Measurements from ENCODE around the gene ELOA2.
"Not testable (repeated sequence)": the region's sequence is repeated elsewhere in the genome, so short reads cannot be mapped to it uniquely, and the experiment has no call there.

Gene ELOA2

DNA sequence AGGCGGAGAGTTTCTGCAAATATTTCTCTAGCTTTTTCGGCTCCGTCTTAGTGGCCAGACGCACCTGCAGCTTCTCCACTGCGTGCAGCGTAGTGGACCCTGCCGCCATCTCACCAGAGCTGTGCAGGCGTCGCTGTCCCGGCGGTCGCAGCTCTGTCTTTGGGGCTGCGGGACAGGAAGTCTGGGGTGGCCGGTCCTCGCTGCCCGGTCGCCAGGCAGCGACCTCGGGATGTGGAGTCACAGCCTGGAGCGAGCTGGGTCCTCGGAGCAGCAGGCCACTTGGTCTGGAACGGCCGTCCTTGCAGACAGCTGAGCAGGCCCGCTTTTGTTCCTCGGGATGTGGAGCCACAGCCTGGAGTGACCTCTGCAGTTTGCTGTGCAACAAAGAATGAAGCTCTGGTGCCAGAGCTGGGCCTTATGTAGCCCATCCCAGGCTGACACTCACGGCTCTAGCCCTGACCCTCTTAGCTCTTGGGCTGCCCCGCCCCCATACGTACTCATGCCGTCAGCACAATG is at the start of gene ELOA2:
TSS of gene ELOA2 (minus strand) at position 466 of the 516 bp plus-strand sequence. CDS start at position 109, 357 bp downstream.
- FAIRE-seq (no peak), DNase-seq (ENCODE audit: insufficient read length, low spot score) (no peak)

DNA sequence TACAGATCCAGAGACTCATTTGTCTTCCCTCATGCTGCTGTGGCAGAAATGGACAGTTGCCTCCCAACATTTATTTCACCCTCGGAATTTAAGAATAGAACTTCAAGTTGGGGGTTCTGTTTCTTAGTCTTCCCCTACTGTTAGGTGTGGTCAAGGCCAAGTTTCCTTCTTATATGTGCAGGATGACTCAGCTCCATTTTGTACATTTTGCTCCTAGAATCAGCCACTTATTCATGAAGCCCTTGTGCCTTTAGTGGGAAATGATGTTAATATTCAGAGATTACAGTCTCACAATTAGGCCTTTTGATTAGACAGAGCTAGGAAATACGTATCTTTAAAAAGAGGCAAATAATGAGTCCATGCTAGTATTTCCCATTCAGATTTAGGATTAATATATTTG is 46.2 kb upstream of the ELOA2 start:
- no peak for FAIRE-seq

GRCh38 chr18:47080872-47081271 is 45.5 kb upstream of the ELOA2 start:
- no peak for FAIRE-seq
- no peak for DNase-seq (ENCODE audit: insufficient read length, low spot score)

More for the DNA sequence above, 46.2 kb upstream of the ELOA2 start:
- DNase-seq (ENCODE audit: insufficient read length, low spot score) = no peak

DNA sequence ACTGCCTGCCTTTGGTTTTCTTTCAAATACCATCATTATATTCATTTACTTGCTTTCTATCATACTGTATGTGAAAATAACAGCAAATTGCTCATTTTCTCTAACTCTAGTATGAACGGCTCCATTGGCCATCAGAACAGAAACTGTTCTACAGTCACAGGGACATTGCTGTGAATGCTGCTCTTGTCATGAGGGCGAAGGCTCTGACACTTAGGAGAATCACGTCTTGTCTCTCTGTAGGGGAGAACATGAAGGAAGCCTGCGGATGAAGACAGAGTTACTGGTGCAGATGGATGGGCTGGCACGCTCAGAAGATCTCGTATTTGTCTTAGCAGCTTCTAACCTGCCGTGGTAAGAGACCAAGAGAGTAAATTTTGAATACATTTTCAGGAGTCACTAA is 41.7 kb upstream of the ELOA2 start:
- FAIRE-seq (no peak), DNase-seq (ENCODE audit: insufficient read length, low spot score) (no peak)

DNA sequence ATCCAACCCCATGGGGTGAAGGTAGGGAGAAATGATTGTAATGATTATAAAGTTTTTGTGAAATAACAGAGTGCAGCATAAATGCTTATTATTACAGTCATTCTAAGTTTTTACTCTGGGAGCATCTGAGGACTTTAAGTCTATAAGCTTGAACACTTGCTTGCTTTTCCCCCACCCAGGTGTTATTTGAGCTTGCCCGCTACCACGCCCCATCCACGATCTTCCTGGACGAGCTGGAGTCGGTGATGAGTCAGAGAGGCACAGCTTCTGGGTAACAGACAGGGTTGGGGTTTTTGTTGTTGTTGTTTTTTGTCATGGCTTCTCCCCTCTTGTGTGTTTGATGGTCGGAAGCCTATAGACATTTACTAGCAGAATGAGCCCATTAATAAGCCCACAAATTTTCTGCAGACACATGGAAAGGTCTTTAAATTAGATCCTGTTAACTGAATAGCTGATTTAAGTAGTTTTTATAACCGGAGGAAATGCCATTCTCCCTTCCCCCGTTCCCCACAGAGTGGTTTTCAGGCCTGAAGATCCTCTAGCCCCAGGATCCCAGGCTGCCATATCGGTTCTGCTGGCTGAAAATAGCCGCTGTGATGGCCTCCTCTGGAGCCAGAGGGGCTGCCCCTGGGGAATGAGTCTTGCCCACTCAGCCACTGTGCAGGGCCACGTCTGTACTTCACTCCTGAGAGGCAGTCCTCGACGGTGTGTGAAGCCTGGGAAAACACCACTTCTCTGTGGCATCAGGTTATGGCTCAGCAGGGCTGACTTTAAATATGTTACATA is 39.9 kb upstream of the ELOA2 start:
- no peak for DNase-seq (ENCODE audit: insufficient read length, low spot score)
- no peak for FAIRE-seq

DNA sequence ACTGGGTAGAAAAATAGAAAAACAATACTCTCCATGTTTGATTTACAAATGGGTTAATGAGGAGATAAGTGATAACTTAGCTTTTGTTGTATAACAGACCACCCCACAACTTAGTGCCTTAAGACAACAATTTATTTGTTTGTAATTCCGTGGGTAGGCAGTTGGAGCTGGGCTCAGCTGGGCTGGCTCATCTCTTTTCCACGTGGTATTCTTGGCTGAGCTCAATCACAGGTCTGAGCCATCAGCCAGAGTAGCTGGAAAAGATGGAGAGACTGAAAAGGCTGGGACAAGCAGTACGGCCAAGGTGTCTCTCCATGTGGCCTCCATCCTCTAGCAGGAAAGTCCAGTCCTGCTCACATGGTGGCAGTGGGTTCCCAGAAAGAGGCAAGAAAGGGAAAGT is 32.2 kb upstream of the ELOA2 start:
- DNase-seq (ENCODE audit: insufficient read length, low spot score) (no peak), FAIRE-seq (no peak)

DNA sequence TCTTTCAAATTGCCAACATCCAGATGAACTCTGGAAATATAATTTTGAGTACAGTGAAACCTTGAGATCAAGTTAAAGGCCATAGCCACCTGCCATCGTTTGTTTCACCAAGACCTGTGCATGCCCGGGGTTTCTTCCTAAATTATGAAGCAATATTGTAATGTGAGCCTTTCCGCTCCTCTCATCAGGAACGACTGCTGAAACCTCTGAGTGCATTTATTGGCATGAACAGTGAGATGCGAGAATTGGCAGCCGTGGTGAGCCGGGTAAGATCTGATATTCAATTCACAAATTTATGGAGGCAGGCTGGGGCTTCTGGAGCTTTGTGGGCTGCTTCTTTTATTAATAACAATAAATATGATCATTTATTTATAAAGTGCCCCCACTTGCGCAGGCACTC is 27.7 kb upstream of the ELOA2 start:
- FAIRE-seq (no peak), DNase-seq (ENCODE audit: insufficient read length, low spot score) (no peak)

GRCh38 chr18:47062471-47062870 is 27.1 kb upstream of the ELOA2 start:
- FAIRE-seq (no peak), DNase-seq (ENCODE audit: insufficient read length, low spot score) (no peak)

GRCh38 chr18:47054369-47054768 is 18.9 kb upstream of the ELOA2 start:
- no peak for DNase-seq (ENCODE audit: insufficient read length, low spot score)
- FAIRE-seq = no peak

DNA sequence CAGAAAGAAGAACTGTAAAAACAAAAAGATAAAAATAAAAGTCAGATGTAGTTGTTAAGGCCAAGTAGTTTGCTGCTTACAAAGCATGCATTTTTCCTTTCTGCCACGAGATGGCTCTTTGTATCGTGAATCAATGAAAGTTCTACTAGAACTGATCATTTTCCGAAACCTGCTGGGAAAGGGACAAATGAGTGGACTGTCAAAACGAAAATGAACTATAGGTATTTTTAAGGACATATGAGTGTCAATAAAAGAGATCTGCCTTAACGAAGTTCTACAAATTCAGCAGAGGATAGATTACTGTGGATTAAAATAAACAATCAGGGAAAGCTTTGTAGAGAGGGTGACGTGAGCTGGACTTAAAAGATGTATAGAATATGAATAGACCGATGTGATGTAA is 15.0 kb upstream of the ELOA2 start:
- DNase-seq (ENCODE audit: insufficient read length, low spot score) (no peak), FAIRE-seq (peak; percentile 72)

DNA sequence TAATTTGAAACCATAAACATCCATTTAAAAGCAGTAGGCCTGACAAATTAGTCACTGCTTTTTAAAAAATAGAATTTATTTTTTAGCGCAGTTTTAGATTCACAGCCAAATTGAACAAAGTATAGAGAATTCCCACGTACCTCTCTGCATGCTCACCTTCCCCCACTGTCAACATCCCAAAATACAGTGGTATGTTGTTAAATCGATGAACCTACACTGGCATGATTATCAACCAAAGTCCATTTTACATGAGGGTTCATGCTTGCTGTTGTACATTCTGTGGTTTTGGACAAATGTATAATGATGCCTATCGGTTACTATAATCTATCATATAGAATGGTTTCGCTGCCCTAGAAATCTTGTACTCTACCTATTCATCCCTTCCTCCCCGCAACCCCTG is 5.6 kb upstream of the ELOA2 start:
- no peak for FAIRE-seq

GRCh38 chr18:47036927-47037578 is 1.6 kb upstream of the ELOA2 start:
- peak; percentile 53 for FAIRE-seq
- DNase-seq (ENCODE audit: insufficient read length, low spot score) = no peak

More for the DNA sequence above, 5.6 kb upstream of the ELOA2 start:
- DNase-seq (ENCODE audit: insufficient read length, low spot score) = no peak

GRCh38 chr18:47036298-47036874 is 965 bp upstream of the ELOA2 start:
- no peak for DNase-seq (ENCODE audit: insufficient read length, low spot score)
- peak; percentile 70 for FAIRE-seq

- not testable (repeated sequence) for DNase-seq (ENCODE audit: insufficient read length, low spot score); FAIRE-seq
Observed at GRCh38 chr18:47034591-47034990, 830 bp downstream of the ELOA2 start.

DNA sequence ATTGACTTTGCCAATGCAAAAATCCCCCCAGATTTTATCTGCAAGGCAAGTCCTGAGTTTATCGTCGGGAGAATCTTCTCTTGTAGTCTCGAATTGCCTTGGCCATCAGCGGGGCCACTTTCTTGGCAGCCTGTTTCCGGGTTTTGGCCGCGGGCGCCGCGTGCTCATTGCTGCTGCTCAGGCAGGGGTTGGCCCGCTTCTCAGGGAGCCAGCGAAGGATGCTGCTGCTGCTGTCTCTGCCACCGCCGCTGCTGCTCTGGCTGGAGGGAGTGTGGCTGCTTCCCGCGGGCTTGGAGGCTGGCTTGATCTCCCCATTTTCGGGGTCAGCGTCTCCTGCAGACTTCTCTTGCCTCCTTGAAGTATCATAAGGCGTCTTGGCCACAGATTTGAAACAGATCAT is 2.5 kb downstream of the ELOA2 start:
- no peak for FAIRE-seq
- DNase-seq (ENCODE audit: insufficient read length, low spot score) = no peak

DNA sequence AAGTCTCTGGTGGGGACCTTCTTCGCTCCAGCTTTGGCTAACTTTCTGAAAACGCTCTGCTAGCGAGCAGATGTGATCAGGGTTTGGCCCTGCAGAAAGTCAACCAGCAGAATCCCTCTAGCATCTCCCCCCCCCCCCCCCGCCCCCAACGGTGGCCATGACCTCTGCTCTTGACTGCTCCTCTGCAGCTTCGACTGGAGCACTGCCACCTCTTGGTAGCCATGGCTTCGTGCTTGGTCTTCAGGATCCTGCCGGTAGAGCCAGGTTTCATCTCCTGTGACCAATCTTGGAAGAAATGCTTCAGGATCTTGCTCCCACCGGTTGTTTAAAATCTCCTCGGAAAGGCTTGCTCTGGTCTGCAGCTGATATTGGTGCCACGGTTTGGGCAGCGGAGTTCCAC is 4.5 kb downstream of the ELOA2 start:
- not testable (repeated sequence) for DNase-seq (ENCODE audit: insufficient read length, low spot score); FAIRE-seq

- DNase-seq (ENCODE audit: insufficient read length, low spot score); FAIRE-seq: not testable (repeated sequence)
Observed at GRCh38 chr18:47029684-47030353, 5.6 kb downstream of the ELOA2 start.

DNA sequence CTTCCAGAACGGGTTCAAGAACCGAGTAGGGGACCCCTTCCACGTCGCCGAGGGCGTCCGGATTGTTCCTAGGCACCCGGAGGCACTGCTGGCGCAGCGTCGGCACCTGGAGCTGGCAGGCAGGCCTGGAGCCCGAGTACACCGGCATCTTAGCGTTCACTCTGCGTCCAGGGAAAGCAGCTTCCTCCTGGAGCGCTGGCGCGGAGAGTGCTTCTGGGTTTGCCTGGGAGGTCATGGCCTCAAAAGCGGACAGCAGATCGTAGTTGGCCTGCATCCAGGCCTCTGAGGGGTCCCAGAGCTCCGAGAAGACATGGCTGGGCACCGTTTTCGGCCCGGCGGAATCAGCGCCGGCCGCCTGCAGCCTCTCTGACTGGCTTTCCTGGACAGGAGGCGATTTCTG is 6.7 kb downstream of the ELOA2 start:
- not testable (repeated sequence) for DNase-seq (ENCODE audit: insufficient read length, low spot score); FAIRE-seq

DNA sequence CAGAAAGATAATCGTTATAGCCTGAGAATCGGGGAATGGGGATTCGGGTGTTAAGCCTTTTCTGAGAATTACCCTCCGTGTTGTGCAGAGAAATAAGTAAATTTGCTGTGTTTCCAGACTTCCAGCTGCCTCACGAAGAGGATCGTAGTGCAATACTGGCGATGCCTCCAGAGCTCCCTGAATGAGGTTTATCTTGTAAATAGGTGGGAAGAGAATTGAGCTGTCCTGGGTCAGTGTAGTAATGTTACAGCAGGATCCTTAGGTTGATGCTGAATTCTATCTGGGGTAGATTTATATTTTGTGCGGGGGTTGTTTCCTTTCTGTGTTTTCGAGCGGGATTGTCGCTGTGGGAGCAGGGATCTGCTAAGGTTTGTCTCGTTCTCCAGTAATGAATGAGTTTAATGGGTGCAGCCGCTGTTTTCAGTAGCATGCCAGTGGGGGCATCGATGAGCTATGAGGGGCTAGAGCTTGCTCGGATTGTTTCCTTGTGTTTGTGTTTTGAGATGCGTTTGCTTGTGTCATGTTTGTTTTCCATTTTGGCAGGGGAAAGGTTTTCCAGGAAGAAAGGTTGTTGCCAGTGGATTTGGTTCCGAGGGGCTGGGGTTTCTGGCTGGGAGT is 9.8 kb downstream of the ELOA2 start:
- not testable (repeated sequence) for DNase-seq (ENCODE audit: insufficient read length, low spot score)
- peak; percentile 39 for FAIRE-seq

DNA sequence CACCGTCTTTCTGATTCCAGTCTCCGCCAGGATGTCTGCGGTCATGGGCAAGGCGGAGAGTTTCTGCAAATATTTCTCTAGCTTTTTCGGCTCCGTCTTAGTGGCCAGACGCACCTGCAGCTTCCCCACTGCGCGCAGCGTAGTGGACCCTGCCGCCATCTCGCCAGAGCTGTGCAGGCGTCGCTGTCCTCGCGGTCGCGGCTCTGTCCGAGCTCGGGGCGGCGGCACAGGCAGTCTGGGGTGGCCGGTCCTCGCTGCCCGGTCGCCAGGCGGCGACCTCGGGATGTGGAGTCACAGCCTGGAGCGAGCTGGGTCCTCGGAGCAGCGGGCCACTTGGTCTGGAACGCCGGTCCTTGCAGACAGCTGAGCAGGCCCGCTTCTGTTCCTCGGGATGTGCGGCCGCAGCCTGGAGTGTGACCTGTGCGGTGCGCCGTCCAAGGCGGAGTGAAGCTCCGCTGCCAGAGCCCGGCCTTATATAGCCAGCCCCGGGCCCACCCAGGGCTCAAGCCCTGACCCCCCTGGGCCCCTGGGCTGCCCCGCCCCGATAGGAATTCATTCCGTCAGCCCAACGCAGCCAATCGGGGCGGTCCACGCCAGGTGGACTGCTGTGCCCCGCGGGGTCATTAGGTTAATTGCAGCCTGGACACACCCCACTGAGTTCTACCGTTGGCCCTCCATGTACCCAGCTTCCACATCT is 11.5 kb downstream of the ELOA2 start:
- FAIRE-seq; DNase-seq (ENCODE audit: insufficient read length, low spot score): not testable (repeated sequence)
